IMR-90 (cell line): Measurements from ENCODE around the gene CEP72. TPM values are rescaled to one million over a fixed set of nuclear protein-coding genes. Genes with fewer than 3 reads are reported as not detected.

Experiments used
- ATAC-seq: fragments of 200-7000 bp; cut with Tn5 transposase; 2 replicates; pipeline ENCODE4 v1.9.1; 2020; ENCODE audit warnings: low read depth, mild to moderate bottlenecking, moderate library complexity
- BruUV-seq: library from RNA; stranded (reverse); fragments of 400-500 nt; replicated peaks from 2 replicates; lab custom pipeline; 2021; lab: Mats Ljungman, UMichigan
- CTCF ChIA-PET: fragments of 300-600 bp; formaldehyde crosslinking; extraction: SDS; loops from one replicate; lab custom pipeline; 2021; ENCODE audit warnings: antibody characterized with exemption; lab: Yijun Ruan, JAX
- POLR2A ChIA-PET: fragments of 300-600 bp; sonication (Branson Sonifier 250); formaldehyde crosslinking; loops from one replicate; lab custom pipeline; 2022; ENCODE audit warnings: antibody characterized with exemption; ENCODE audit not compliant: unreplicated experiment; lab: Charles Lee
- DNase-seq: peaks from one replicate; pipeline ENCODE4 v3.0.0; 2013
- H2AFZ ChIP-seq: replicated peaks from 2 replicates; pipeline ENCODE3; 2013; ENCODE audit warnings: low read length, mild to moderate bottlenecking; ENCODE audit not compliant: poor library complexity
- H2AK5ac ChIP-seq: 2 replicates; pipeline ENCODE4 v1.6.1; 2013; ENCODE audit warnings: low read depth, low read length, inconsistent platforms
- H2AK9ac ChIP-seq: replicated peaks from 2 replicates; pipeline ENCODE3; 2013; ENCODE audit warnings: mild to moderate bottlenecking, low read depth, low read length, moderate library complexity; ENCODE audit not compliant: poor library complexity
- H2BK120ac ChIP-seq: 2 replicates; pipeline ENCODE4 v1.6.1; 2013; ENCODE audit warnings: low read depth, low read length, inconsistent platforms
- H2BK15ac ChIP-seq: 3 replicates; pipeline ENCODE4 v1.6.1; 2013; ENCODE audit warnings: low read depth, low read length, inconsistent platforms
- H2BK20ac ChIP-seq: 2 replicates; pipeline ENCODE4 v1.6.1; 2013; ENCODE audit warnings: low read depth, mild to moderate bottlenecking, inconsistent platforms, low read length, moderate library complexity
- H2BK5ac ChIP-seq: 2 replicates; pipeline ENCODE4 v1.6.1; 2013; ENCODE audit warnings: mild to moderate bottlenecking, low read depth, low read length, inconsistent platforms; ENCODE audit not compliant: poor library complexity, severe bottlenecking
- H3K14ac ChIP-seq: replicated peaks from 2 replicates; pipeline ENCODE4 v1.6.1; 2013; ENCODE audit warnings: low read depth, low read length, inconsistent platforms
- H3K18ac ChIP-seq: 2 replicates; pipeline ENCODE4 v1.6.1; 2013; ENCODE audit warnings: low read depth, low read length, control low read depth
- H3K23ac ChIP-seq: 2 replicates; pipeline ENCODE4 v1.6.1; 2013; ENCODE audit warnings: low read depth, low read length, inconsistent platforms
- H3K27ac ChIP-seq: 2 replicates; pipeline ENCODE4 v1.5.1; 2013; ENCODE audit warnings: mild to moderate bottlenecking, control low read depth, low read length; ENCODE audit not compliant: insufficient read depth
- H3K27me3 ChIP-seq: 2 replicates; pipeline ENCODE4 v1.6.1; 2013; ENCODE audit warnings: low read length; ENCODE audit not compliant: control insufficient read depth, insufficient read depth
- H3K36me3 ChIP-seq: 2 replicates; pipeline ENCODE4 v1.6.1; 2013; ENCODE audit warnings: low read length, mixed read lengths; ENCODE audit not compliant: control insufficient read depth, insufficient read depth
- H3K4ac ChIP-seq: 2 replicates; pipeline ENCODE4 v1.6.1; 2013; ENCODE audit warnings: low read depth, low read length, inconsistent platforms
- H3K4me1 ChIP-seq: 2 replicates; pipeline ENCODE4 v1.6.1; 2013; ENCODE audit warnings: low read length, mixed read lengths; ENCODE audit not compliant: control insufficient read depth, insufficient read depth
- H3K4me2 ChIP-seq: 2 replicates; pipeline ENCODE4 v1.6.1; 2013; ENCODE audit warnings: low read depth, mild to moderate bottlenecking, control low read depth, low read length, moderate library complexity
- H3K4me3 ChIP-seq: 2 replicates; pipeline ENCODE4 v1.5.1; 2013; ENCODE audit warnings: low read depth, mild to moderate bottlenecking, control low read depth, low read length, moderate library complexity; ENCODE audit not compliant: insufficient read depth
- H3K56ac ChIP-seq: 2 replicates; pipeline ENCODE4 v1.6.1; 2013; ENCODE audit warnings: low read length, inconsistent platforms; ENCODE audit not compliant: insufficient read depth; ENCODE audit errors: extremely low read depth
- H3K79me1 ChIP-seq, 2 experiments: 2 replicates each; pipeline ENCODE4 v1.6.1; 2013; ENCODE audit warnings: low read length in 2 of 2, inconsistent platforms in 1 of 2, low read depth in 1 of 2
- H3K9ac ChIP-seq: 2 replicates; pipeline ENCODE4 v1.6.1; 2013; ENCODE audit warnings: low read depth, low read length, control low read depth
- H3K9me1 ChIP-seq: 2 replicates; pipeline ENCODE4 v1.6.1; 2013; ENCODE audit warnings: low read length, inconsistent platforms; ENCODE audit not compliant: insufficient read depth
- H3K9me3 ChIP-seq: 2 replicates; pipeline ENCODE4 v1.6.1; 2013; ENCODE audit warnings: low read length; ENCODE audit not compliant: control insufficient read depth, insufficient read depth
- H4K20me1 ChIP-seq: 2 replicates; pipeline ENCODE4 v1.6.1; 2013; ENCODE audit warnings: low read length, inconsistent platforms; ENCODE audit not compliant: insufficient read depth
- H4K5ac ChIP-seq: 2 replicates; pipeline ENCODE4 v1.6.1; 2013; ENCODE audit warnings: mild to moderate bottlenecking, low read depth, low read length, control low read depth
- H4K8ac ChIP-seq, 2 experiments: 2 replicates each; pipeline ENCODE4 v1.6.1; 2013; ENCODE audit warnings: low read depth in 2 of 2, low read length in 2 of 2, control low read depth in 1 of 2, inconsistent platforms in 1 of 2
- H4K91ac ChIP-seq: 2 replicates; pipeline ENCODE4 v1.6.1; 2013; ENCODE audit warnings: low read depth, low read length, inconsistent platforms; ENCODE audit not compliant: insufficient read depth
- BHLHE40 ChIP-seq: fragments of 150-350 bp; IDR thresholded peaks from 2 replicates; pipeline ENCODE4 v1.6.1; 2016; ENCODE audit warnings: mild to moderate bottlenecking, low read depth, low read length
- CEBPB ChIP-seq: IDR thresholded peaks from 2 replicates; pipeline ENCODE4 v1.6.1; 2012; ENCODE audit warnings: low read depth, low read length, improper control_type of control experiment
- CHD1 ChIP-seq: IDR thresholded peaks from 2 replicates; pipeline ENCODE4 v1.6.1; 2012; ENCODE audit warnings: low read depth, low read length, improper control_type of control experiment
- FOS ChIP-seq: fragments of 150-350 bp; IDR thresholded peaks from 2 replicates; pipeline ENCODE4 v1.6.1; 2016; ENCODE audit warnings: low read depth, low read length
- MAFK ChIP-seq: IDR thresholded peaks from 2 replicates; pipeline ENCODE4 v1.6.1; 2012; ENCODE audit warnings: low read depth, low read length, improper control_type of control experiment
- MAZ ChIP-seq: IDR thresholded peaks from 2 replicates; pipeline ENCODE4 v1.6.1; 2012; ENCODE audit warnings: low read depth, mild to moderate bottlenecking, low read length, improper control_type of control experiment, moderate library complexity, borderline replicate concordance
- MXI1 ChIP-seq: IDR thresholded peaks from 2 replicates; pipeline ENCODE4 v1.6.1; 2012; ENCODE audit warnings: low read depth, mild to moderate bottlenecking, low read length, moderate library complexity, borderline replicate concordance
- NFE2L2 ChIP-seq: fragments of 150-350 bp; IDR thresholded peaks from 2 replicates; pipeline ENCODE4 v1.6.1; 2016; ENCODE audit warnings: low read depth, mild to moderate bottlenecking, low read length
- POLR2A ChIP-seq: IDR thresholded peaks from 2 replicates; pipeline ENCODE4 v1.6.1; 2012; ENCODE audit warnings: mild to moderate bottlenecking, low read depth, low read length
- RAD21 ChIP-seq: IDR thresholded peaks from 2 replicates; pipeline ENCODE4 v1.6.1; 2012; ENCODE audit warnings: low read length, improper control_type of control experiment
- RCOR1 ChIP-seq: IDR thresholded peaks from 2 replicates; pipeline ENCODE4 v1.6.1; 2012; ENCODE audit warnings: mild to moderate bottlenecking, low read length, improper control_type of control experiment; ENCODE audit not compliant: insufficient replicate concordance
- RFX5 ChIP-seq: IDR thresholded peaks from 2 replicates; pipeline ENCODE4 v1.8.0; 2012; ENCODE audit warnings: low read depth, mild to moderate bottlenecking, low read length, moderate library complexity
- SMC3 ChIP-seq: fragments of 150-350 bp; IDR thresholded peaks from 2 replicates; pipeline ENCODE4 v1.6.1; 2016; ENCODE audit warnings: low read depth, mild to moderate bottlenecking, antibody characterized with exemption, low read length, moderate library complexity
- WGBS, 2 experiments: methylation state at CpG; one replicate each; pipeline versions ENCODE4 v1.1.5 to v1.1.7; 2013; ENCODE audit warnings: missing lambda C conversion rate in 2 of 2; ENCODE audit not compliant: insufficient read length in 1 of 2; ENCODE audit errors: extremely low coverage in 2 of 2; 5-methylcytosine and 5-hydroxymethylcytosine counted together
- dilution Hi-C: fragments of 300-500 bp; cut with HindIII; formaldehyde crosslinking; loops from one replicate; pipeline ENCODE4 v1.14.3; 2018; ENCODE audit warnings: low sequenced_read_pairs; ENCODE audit not compliant: unreplicated experiment
- in situ Hi-C: fragments of 300-500 bp; cut with MboI; formaldehyde crosslinking; loops from 3 replicates; pipeline ENCODE4 v1.14.3; 2019; ENCODE audit warnings: low sequenced_read_pairs, inconsistent platforms, mixed read lengths
- intact Hi-C: fragments of 100-400 bp; cut with micrococcal nuclease; formaldehyde crosslinking; loops from 2 replicates; pipeline ENCODE4 v1.10.0; 2022
- polyA plus RNA-seq, 3 experiments: library from polyadenylated mRNA; depleted of rRNA; stranded (reverse); fragments of >200 nt; gene quantifications; 2 replicates each; pipeline ENCODE4 v1.2.3, GENCODE V29; 2012; ENCODE audit warnings: low replicate concordance in 1 of 3
- total RNA-seq: library from RNA; depleted of rRNA; stranded (reverse); fragments of >200 nt; gene quantifications from 2 replicates; pipeline ENCODE4 v1.2.3, GENCODE V29; 2012
- TF ChIP-seq, protein P1 (sequence below): fragments of 150-350 bp; IDR thresholded peaks from 2 replicates; pipeline ENCODE4 v1.6.1; 2017; ENCODE audit warnings: mild to moderate bottlenecking, antibody characterized with exemption, low read length, low read depth
- TF ChIP-seq, protein P2 (sequence below): conservative IDR thresholded peaks from 2 replicates; pipeline ENCODE4 v1.5.1; 2012; ENCODE audit warnings: mild to moderate bottlenecking, low read depth, low read length, improper control_type of control experiment
- TF ChIP-seq, protein P3 (sequence below): fragments of 150-350 bp; IDR thresholded peaks from 2 replicates; pipeline ENCODE4 v1.6.1; 2016; ENCODE audit warnings: low read depth, mild to moderate bottlenecking, low read length, moderate library complexity, borderline replicate concordance

Gene CEP72
- total and polyA plus RNA-seq, 2 of the 4 experiments (the other 2 are of a cell fraction), result 2.9 to 4.3 TPM

DNA sequence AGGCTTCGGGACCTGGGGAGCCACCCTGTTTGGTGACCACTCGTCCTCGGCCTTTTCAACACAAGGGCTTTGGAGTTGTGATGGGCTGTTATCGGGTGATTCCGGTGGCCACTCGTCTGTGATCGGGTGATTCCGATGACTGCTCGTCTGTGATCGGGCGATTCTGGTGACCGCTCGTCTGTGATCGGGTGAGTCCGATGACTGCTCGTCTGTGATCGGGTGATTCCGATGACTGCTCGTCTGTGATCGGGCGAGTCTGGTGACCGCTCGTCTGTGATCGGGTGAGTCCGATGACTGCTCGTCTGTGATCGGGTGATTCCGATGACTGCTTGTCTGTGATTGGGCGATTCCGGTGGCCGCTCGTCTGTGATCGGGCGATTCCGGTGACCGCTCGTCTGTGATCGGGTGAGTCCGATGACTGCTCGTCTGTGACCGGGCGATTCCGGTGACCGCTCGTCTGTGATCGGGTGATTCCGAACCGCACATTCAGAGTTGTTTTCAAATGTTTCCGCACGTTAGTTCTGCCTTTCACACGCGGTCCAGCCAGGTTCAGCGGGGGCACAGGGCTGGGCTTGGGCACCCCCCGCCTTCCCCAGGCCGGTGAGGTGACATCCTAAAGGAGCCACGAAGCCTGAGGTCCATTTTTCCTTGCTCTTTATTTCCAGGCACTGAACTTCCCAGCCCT is 50.8 kb downstream of the CEP72 start:
- in situ Hi-C loops, result no loop called here
- no peak overlapping the region for H2AK5ac ChIP-seq
- no peak overlapping the region for H3K4ac ChIP-seq
- no peaks in the 10 kb centered on the region for H3K4me1 ChIP-seq
- BruUV-seq, result no TSS peak
- no peak for ATAC-seq
- no peaks in the 10 kb centered on the region for H3K79me1 ChIP-seq
- no peak overlapping the region for H3K23ac ChIP-seq
- no peaks in the 10 kb centered on the region; the same call in 1 of the 2 replicates for H3K9me3 ChIP-seq
- intact Hi-C loops, result no loop called here
- H4K8ac ChIP-seq, result no peak overlapping the region
- no peak overlapping the region for H2BK15ac ChIP-seq
- H3K18ac ChIP-seq, result no peak overlapping the region
- no peak overlapping the region for H3K56ac ChIP-seq
- no peaks in the 10 kb centered on the region for H4K20me1 ChIP-seq
- H2BK120ac ChIP-seq, result no peak overlapping the region
- no peak overlapping the region for H3K4me3 ChIP-seq
- H4K5ac ChIP-seq, result no peak overlapping the region
- no peak overlapping the region for H2AFZ ChIP-seq
- CTCF ChIA-PET, result no interaction called here
- TF ChIP-seq MXI1 (no peak), RAD21 (no peak), CEBPB (no peak), POLR2A (no peak), SMC3 (no peak), BHLHE40 (no peak), FOS (no peak), RCOR1 (no peak), CHD1 (no peak), NFE2L2 (no peak), RFX5 (no peak), MAZ (no peak), MAFK (no peak)
- TF ChIP-seq, protein P1, sequence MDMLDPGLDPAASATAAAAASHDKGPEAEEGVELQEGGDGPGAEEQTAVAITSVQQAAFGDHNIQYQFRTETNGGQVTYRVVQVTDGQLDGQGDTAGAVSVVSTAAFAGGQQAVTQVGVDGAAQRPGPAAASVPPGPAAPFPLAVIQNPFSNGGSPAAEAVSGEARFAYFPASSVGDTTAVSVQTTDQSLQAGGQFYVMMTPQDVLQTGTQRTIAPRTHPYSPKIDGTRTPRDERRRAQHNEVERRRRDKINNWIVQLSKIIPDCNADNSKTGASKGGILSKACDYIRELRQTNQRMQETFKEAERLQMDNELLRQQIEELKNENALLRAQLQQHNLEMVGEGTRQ, result no peak
- TF ChIP-seq, protein P2, sequence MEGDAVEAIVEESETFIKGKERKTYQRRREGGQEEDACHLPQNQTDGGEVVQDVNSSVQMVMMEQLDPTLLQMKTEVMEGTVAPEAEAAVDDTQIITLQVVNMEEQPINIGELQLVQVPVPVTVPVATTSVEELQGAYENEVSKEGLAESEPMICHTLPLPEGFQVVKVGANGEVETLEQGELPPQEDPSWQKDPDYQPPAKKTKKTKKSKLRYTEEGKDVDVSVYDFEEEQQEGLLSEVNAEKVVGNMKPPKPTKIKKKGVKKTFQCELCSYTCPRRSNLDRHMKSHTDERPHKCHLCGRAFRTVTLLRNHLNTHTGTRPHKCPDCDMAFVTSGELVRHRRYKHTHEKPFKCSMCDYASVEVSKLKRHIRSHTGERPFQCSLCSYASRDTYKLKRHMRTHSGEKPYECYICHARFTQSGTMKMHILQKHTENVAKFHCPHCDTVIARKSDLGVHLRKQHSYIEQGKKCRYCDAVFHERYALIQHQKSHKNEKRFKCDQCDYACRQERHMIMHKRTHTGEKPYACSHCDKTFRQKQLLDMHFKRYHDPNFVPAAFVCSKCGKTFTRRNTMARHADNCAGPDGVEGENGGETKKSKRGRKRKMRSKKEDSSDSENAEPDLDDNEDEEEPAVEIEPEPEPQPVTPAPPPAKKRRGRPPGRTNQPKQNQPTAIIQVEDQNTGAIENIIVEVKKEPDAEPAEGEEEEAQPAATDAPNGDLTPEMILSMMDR, result no peak
- TF ChIP-seq, protein P3, sequence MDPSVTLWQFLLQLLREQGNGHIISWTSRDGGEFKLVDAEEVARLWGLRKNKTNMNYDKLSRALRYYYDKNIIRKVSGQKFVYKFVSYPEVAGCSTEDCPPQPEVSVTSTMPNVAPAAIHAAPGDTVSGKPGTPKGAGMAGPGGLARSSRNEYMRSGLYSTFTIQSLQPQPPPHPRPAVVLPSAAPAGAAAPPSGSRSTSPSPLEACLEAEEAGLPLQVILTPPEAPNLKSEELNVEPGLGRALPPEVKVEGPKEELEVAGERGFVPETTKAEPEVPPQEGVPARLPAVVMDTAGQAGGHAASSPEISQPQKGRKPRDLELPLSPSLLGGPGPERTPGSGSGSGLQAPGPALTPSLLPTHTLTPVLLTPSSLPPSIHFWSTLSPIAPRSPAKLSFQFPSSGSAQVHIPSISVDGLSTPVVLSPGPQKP, result no peak
- dilution Hi-C loops, result no loop called here
- H3K4me2 ChIP-seq, result no peak overlapping the region
- H3K9me1 ChIP-seq, result no peaks in the 10 kb centered on the region
- DNase-seq, result no peak
- no peak overlapping the region for H2BK20ac ChIP-seq
- H4K91ac ChIP-seq, result no peak overlapping the region
- 97% methylated on average over 48 of the region's 56 CpGs; no CpG with 5 or more reads in 1 of the 2 experiments for WGBS, 2 experiments
- no peak overlapping the region for H2AK9ac ChIP-seq
- POLR2A ChIA-PET, result no interaction called here
- H3K9ac ChIP-seq, result no peak overlapping the region
- no peak overlapping the region for H2BK5ac ChIP-seq
- no peak overlapping the region for H3K14ac ChIP-seq
- H3K27me3 ChIP-seq, result no peaks in the 10 kb centered on the region
- peaks cover 7% of the 10 kb centered on the region; the same call in 1 of the 2 replicates for H3K36me3 ChIP-seq
- H3K27ac ChIP-seq, result no peak overlapping the region
